Stomach (tissue), 4 donors: ENCODE data around the gene ARID4B.
"Not testable (repeated sequence)": the region's sequence is repeated elsewhere in the genome, so short reads cannot be mapped to it uniquely, and the experiment has no call there.

Experiments used
- EP300 ChIP-seq: sonication (generic); formaldehyde crosslinking; IDR thresholded peaks from one replicate; pipeline ENCODE4 v1.6.1; 2017; ENCODE audit warnings: antibody characterized with exemption
- POLR2A ChIP-seq, 4 donors: fragments of 450-650 bp; IDR thresholded peaks; one replicate each; pipeline ENCODE4 v1.6.1; 2016; ENCODE audit warnings: antibody characterized with exemption in 4 of 4, control low read depth in 2 of 4, mild to moderate bottlenecking in 1 of 4, moderate library complexity in 1 of 4
- TF ChIP-seq, protein P1 (sequence below), 7 experiments: fragments of 450-650 bp in 4 of 7; fragments of 200-600 bp in 3 of 7; sonication (generic) in 3 of 7; IDR thresholded peaks; one replicate each; pipeline ENCODE4 v1.5.1; 2016 to 2019; ENCODE audit warnings: antibody characterized with exemption in 7 of 7, control low read depth in 2 of 7, mild to moderate bottlenecking in 1 of 7

DNA sequence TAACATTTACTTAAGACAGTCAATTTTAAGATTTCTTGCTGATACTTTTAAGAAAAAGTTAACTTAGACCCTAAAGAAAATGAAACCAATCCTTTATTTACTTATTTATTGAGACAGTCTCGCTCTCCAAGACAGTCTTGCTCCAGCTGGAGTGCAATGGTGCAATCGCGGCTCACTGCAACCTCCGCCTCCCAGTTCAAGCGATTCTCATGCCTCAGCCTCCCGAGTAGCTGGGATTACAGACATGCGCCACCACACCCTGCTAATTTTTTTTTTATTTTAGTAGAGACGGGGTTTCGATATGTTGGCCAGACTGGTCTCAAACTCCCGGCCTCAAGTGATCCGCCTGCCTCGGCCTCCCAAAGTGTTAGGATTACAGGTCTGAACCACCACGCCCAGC is 44.3 kb downstream of the ARID4B start:
- not testable (repeated sequence) for TF ChIP-seq POLR2A (IDR thresholded peaks at IDR 0.05); EP300
- TF ChIP-seq, protein P1, sequence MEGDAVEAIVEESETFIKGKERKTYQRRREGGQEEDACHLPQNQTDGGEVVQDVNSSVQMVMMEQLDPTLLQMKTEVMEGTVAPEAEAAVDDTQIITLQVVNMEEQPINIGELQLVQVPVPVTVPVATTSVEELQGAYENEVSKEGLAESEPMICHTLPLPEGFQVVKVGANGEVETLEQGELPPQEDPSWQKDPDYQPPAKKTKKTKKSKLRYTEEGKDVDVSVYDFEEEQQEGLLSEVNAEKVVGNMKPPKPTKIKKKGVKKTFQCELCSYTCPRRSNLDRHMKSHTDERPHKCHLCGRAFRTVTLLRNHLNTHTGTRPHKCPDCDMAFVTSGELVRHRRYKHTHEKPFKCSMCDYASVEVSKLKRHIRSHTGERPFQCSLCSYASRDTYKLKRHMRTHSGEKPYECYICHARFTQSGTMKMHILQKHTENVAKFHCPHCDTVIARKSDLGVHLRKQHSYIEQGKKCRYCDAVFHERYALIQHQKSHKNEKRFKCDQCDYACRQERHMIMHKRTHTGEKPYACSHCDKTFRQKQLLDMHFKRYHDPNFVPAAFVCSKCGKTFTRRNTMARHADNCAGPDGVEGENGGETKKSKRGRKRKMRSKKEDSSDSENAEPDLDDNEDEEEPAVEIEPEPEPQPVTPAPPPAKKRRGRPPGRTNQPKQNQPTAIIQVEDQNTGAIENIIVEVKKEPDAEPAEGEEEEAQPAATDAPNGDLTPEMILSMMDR (IDR thresholded peaks at IDR 0.05) = not testable (repeated sequence)
